K562 (cell line): ENCODE measurements around the gene CHAF1A. TPM values are rescaled to one million over a fixed set of nuclear protein-coding genes. Genes with fewer than 3 reads are reported as not detected.

Experiments used
- ARID3A ChIP-seq: IDR thresholded peaks from 2 replicates; pipeline ENCODE4 v1.6.1; 2012; ENCODE audit warnings: low read depth, low read length, improper control_type of control experiment, borderline replicate concordance
- ARID4B ChIP-seq: sonication (generic); formaldehyde crosslinking; IDR thresholded peaks from 2 replicates; pipeline ENCODE4 v1.8.0; 2022; ENCODE audit warnings: mild to moderate bottlenecking, missing genetic modification reagents
- E2F5 ChIP-seq: sonication (generic); formaldehyde crosslinking; IDR thresholded peaks from 2 replicates; pipeline ENCODE4 v1.8.0; 2022; ENCODE audit warnings: mild to moderate bottlenecking, missing genetic modification reagents
- FOS ChIP-seq: IDR thresholded peaks from 3 replicates; pipeline ENCODE4 v1.6.1; 2011; ENCODE audit not compliant: insufficient read length; ENCODE audit errors: extremely low read depth
- FOXO4 ChIP-seq: fragments of 450-650 bp; formaldehyde crosslinking; IDR thresholded peaks from 2 replicates; pipeline ENCODE4 v1.4.0; 2020; ENCODE audit warnings: mild to moderate bottlenecking, moderate library complexity
- HDAC3 ChIP-seq: fragments of 450-650 bp; IDR thresholded peaks from 2 replicates; pipeline ENCODE4 v1.6.1; 2018; ENCODE audit warnings: borderline replicate concordance, mild to moderate bottlenecking, moderate library complexity; ENCODE audit not compliant: partially characterized antibody
- HOMEZ ChIP-seq: fragments of 250-450 bp; sonication (Bioruptor Pico); IDR thresholded peaks from 2 replicates; pipeline ENCODE4 v1.4.0; 2020; ENCODE audit warnings: mild to moderate bottlenecking, moderate library complexity
- KDM4B ChIP-seq, 2 experiments: fragments of 450-650 bp in 1 of 2; sonication (generic) in 1 of 2; IDR thresholded peaks; 2 replicates each; pipeline ENCODE4 v1.6.1; 2016 to 2017; ENCODE audit warnings: borderline replicate concordance in 2 of 2, antibody characterized with exemption in 1 of 2, low read depth in 1 of 2, mild to moderate bottlenecking in 1 of 2
- MCM3 ChIP-seq: fragments of 450-650 bp; IDR thresholded peaks from 2 replicates; pipeline ENCODE4 v1.6.1; 2016
- PTRF ChIP-seq: fragments of 450-650 bp; IDR thresholded peaks from 2 replicates; pipeline ENCODE4 v1.6.1; 2016; ENCODE audit warnings: mild to moderate bottlenecking, missing genetic modification characterization, missing compliant biosample characterization
- RBM14 ChIP-seq: fragments of 200-400 bp; formaldehyde crosslinking; IDR thresholded peaks from 2 replicates; pipeline ENCODE4 v1.6.1; 2018; ENCODE audit warnings: low read depth, mild to moderate bottlenecking, low read length, moderate library complexity, borderline replicate concordance; ENCODE audit not compliant: insufficient read depth
- RBM22 ChIP-seq: fragments of 200-400 bp; formaldehyde crosslinking; IDR thresholded peaks from 2 replicates; pipeline ENCODE4 v1.6.1; 2018; ENCODE audit warnings: low read length, low read depth; ENCODE audit not compliant: poor library complexity, severe bottlenecking
- STAG1 ChIP-seq: sonication (generic); formaldehyde crosslinking; IDR thresholded peaks from 2 replicates; pipeline ENCODE4 v1.5.0; 2020; ENCODE audit warnings: missing genetic modification reagents, borderline replicate concordance
- TRIM28 ChIP-seq: fragments of 450-650 bp; IDR thresholded peaks from 2 replicates; pipeline ENCODE4 v1.6.1; 2017
- XRCC3 ChIP-seq: fragments of 450-650 bp; IDR thresholded peaks from 2 replicates; pipeline ENCODE4 v1.6.1; 2017; ENCODE audit warnings: mild to moderate bottlenecking, moderate library complexity
- ZNF41 ChIP-seq: fragments of 250-450 bp; sonication (Bioruptor Pico); conservative IDR thresholded peaks from 2 replicates; pipeline ENCODE4 v1.4.0; 2020; ENCODE audit warnings: mild to moderate bottlenecking
- ZNF830 ChIP-seq: fragments of 250-450 bp; sonication (Bioruptor Pico); IDR thresholded peaks from 2 replicates; pipeline ENCODE4 v1.5.0; 2021; ENCODE audit warnings: mild to moderate bottlenecking
- polyA plus RNA-seq, 8 experiments: library from polyadenylated mRNA; depleted of rRNA in 4 of 8; stranded (reverse) in 5 of 8; unstranded in 3 of 8; fragments of >200 nt; fragmentation: Nextera tagmentation in 2 of 8; fragmentation: Illumina TruSeq in 1 of 8; extraction: Ambion mirVana in 2 of 8; extraction: Trizol in 1 of 8; gene quantifications; 2 replicates each; pipeline versions ENCODE4 v1.2.1 to v1.2.3, GENCODE V29; 2011 to 2014; ENCODE audit warnings: inconsistent platforms in 1 of 8, missing spikeins in 1 of 8
- total RNA-seq, 7 experiments: library from RNA; depleted of rRNA in 6 of 7; stranded (reverse); fragments of >200 nt in 6 of 7; fragmentation: Illumina TruSeq in 2 of 7; extraction: Trizol in 2 of 7; gene quantifications; 2 replicates each; pipeline versions ENCODE4 v1.2.1 to v1.2.3, GENCODE V29; 2011 to 2021; ENCODE audit warnings: low replicate concordance in 1 of 7

The CHAF1A gene
- total and polyA plus RNA-seq, 9 of the 15 experiments (the other 6 are each of a cell fraction or from before 2014, with no cell fraction given) = 1.6 to 86.9 (median 45.2) TPM

GRCh38 chr19:4402171-4403004 lies at the start of gene CHAF1A (continued):
- TF ChIP-seq RBM14 = no peak
- TF ChIP-seq STAG1 = no peak
- TF ChIP-seq ARID4B (CRISPR knock-in tag) = peak; percentile 64; the same call in 1 of the 2 replicates
- TF ChIP-seq PTRF = no peak
- TF ChIP-seq FOS = peak; percentile 98
- no peak for TF ChIP-seq MCM3
- TF ChIP-seq FOXO4 (CRISPR knock-in tag) = no peak
- no peak for TF ChIP-seq HOMEZ (CRISPR knock-in tag)
- TF ChIP-seq TRIM28 = peak; percentile 73; the same call in 1 of the 2 replicates
- TF ChIP-seq KDM4B (IDR thresholded peaks at IDR 0.05; ENCODE audit: borderline replicate concordance in 2 of 2, low read depth in 1 of 2) = no peak
- no peak for TF ChIP-seq E2F5 (CRISPR knock-in tag)
- TF ChIP-seq XRCC3 = no peak
- TF ChIP-seq ZNF830 (CRISPR knock-in tag) = no peak
- peak; percentile 35 for TF ChIP-seq RBM22
- no peak for TF ChIP-seq ZNF41 (CRISPR knock-in tag)
- TF ChIP-seq HDAC3 = no peak
- no peak for TF ChIP-seq ARID3A
